Measurements from ENCODE around the gene FAM83D.
A peak's percentile ranks its signal among the peaks of the same experiment; 100 is the strongest.

FAM83D gene

GRCh38 chr20:38890497-38890818 lies 35.8 kb upstream of the FAM83D start:
- TF ChIP-seq CTCF (IDR thresholded peaks at IDR 0.05; ENCODE audit: insufficient read depth, low read depth, low read length, missing control alignments): no peak
- peak; percentile 54 for DNase-seq (ENCODE audit: low read depth)
- H3K4me3 ChIP-seq (ENCODE audit: low read length): no peak overlapping the region

GRCh38 chr20:38892091-38892981 lies 33.9 kb upstream of the FAM83D start:
- H3K4me3 ChIP-seq (ENCODE audit: low read length): no peak overlapping the region
- TF ChIP-seq CTCF (IDR thresholded peaks at IDR 0.05; ENCODE audit: insufficient read depth, low read depth, low read length, missing control alignments): no peak
- DNase-seq (ENCODE audit: low read depth): no peak

- TF ChIP-seq CTCF (IDR thresholded peaks at IDR 0.05; ENCODE audit: insufficient read depth, low read depth, low read length, missing control alignments): no peak
Observed at GRCh38 chr20:38893056-38893564, 33.1 kb upstream of the FAM83D start.

GRCh38 chr20:38893565-38894090 lies 32.6 kb upstream of the FAM83D start:
- TF ChIP-seq CTCF (IDR thresholded peaks at IDR 0.05; ENCODE audit: insufficient read depth, low read depth, low read length, missing control alignments): peak; percentile 85
- H3K4me3 ChIP-seq (ENCODE audit: low read length): no peak overlapping the region
- peak; percentile 53 for DNase-seq (ENCODE audit: low read depth)

More at GRCh38 chr20:38893056-38893564, 33.1 kb upstream of the FAM83D start:
- DNase-seq (ENCODE audit: low read depth): no peak
- H3K4me3 ChIP-seq (ENCODE audit: low read length): no peak overlapping the region

- H3K4me3 ChIP-seq (ENCODE audit: low read length): no peak overlapping the region
- no peak for TF ChIP-seq CTCF (IDR thresholded peaks at IDR 0.05; ENCODE audit: insufficient read depth, low read depth, low read length, missing control alignments)
- DNase-seq (ENCODE audit: low read depth): no peak
Observed at GRCh38 chr20:38894091-38894847, 31.9 kb upstream of the FAM83D start.

GRCh38 chr20:38895098-38895949 lies 30.9 kb upstream of the FAM83D start:
- no peak for TF ChIP-seq CTCF (IDR thresholded peaks at IDR 0.05; ENCODE audit: insufficient read depth, low read depth, low read length, missing control alignments)

More at GRCh38 chr20:38895098-38895949, 30.9 kb upstream of the FAM83D start:
- DNase-seq (ENCODE audit: low read depth): no peak
- no peak overlapping the region for H3K4me3 ChIP-seq (ENCODE audit: low read length)
